Aorta (tissue), 5 donors: Measurements from ENCODE around the gene LRRC25. TPM values are rescaled to one million over a fixed set of nuclear protein-coding genes. Genes with fewer than 3 reads are reported as not detected.
"Not testable (repeated sequence)": the region's sequence is repeated elsewhere in the genome, so short reads cannot be mapped to it uniquely, and the experiment has no call there.

Source experiments
- ATAC-seq: fragments of 200-7000 bp; cut with Tn5 transposase; one replicate; pipeline ENCODE4 v1.9.1; 2022; ENCODE audit warnings: moderate library complexity; ENCODE audit not compliant: low FRiP score
- DNase-seq, 2 donors: peaks; one replicate each; pipeline ENCODE4 v3.0.0-alpha.2; 2020
- H3K27ac ChIP-seq, 2 donors: one replicate each; pipeline ENCODE4 v1.5.1; 2013; ENCODE audit warnings: low read length in 2 of 2, mild to moderate bottlenecking in 2 of 2, moderate library complexity in 2 of 2, control low read depth in 1 of 2, inconsistent platforms in 1 of 2, low read depth in 1 of 2
- H3K27me3 ChIP-seq, 2 donors: one replicate each; pipeline ENCODE4 v1.6.1; 2013; ENCODE audit warnings: control low read depth in 1 of 2, low read length in 1 of 2, mild to moderate bottlenecking in 1 of 2, moderate library complexity in 1 of 2; ENCODE audit not compliant: insufficient read depth in 2 of 2, control insufficient read depth in 1 of 2
- H3K36me3 ChIP-seq, 2 donors: one replicate each; pipeline ENCODE4 v1.6.1; 2013; ENCODE audit warnings: control low read depth in 1 of 2, low read length in 1 of 2, mild to moderate bottlenecking in 1 of 2; ENCODE audit not compliant: insufficient read depth in 2 of 2, control insufficient read depth in 1 of 2
- H3K4me1 ChIP-seq, 2 donors: one replicate each; pipeline ENCODE4 v1.6.1; 2013; ENCODE audit warnings: low read length in 2 of 2, control low read depth in 1 of 2, mild to moderate bottlenecking in 1 of 2, moderate library complexity in 1 of 2; ENCODE audit not compliant: insufficient read depth in 2 of 2, control insufficient read depth in 1 of 2
- H3K4me3 ChIP-seq, 2 donors: one replicate each; pipeline ENCODE4 v1.5.1; 2013; ENCODE audit warnings: low read length in 2 of 2, control low read depth in 1 of 2, mild to moderate bottlenecking in 1 of 2
- H3K9me3 ChIP-seq: one replicate; pipeline ENCODE4 v1.6.1; 2013; ENCODE audit warnings: mild to moderate bottlenecking, low read length; ENCODE audit not compliant: control insufficient read depth
- WGBS, 2 donors: extraction: QIAGEN DNeasy Blood & Tissue Kit; methylation state at CpG; one replicate each; pipeline ENCODE4 v1.1.7; 2013; 5-methylcytosine and 5-hydroxymethylcytosine counted together
- intact Hi-C, 2 donors: fragments of 100-400 bp; cut with DNase I; formaldehyde crosslinking; loops; one replicate each; pipeline versions ENCODE4 v1.14.2 to v1.15.0; 2022
- polyA plus RNA-seq, 2 donors: library from polyadenylated mRNA; stranded (reverse); fragments of 200-250 nt; gene quantifications; one replicate each; pipeline ENCODE4 v1.2.3, GENCODE V29; 2013
- total RNA-seq, 2 donors: library from RNA; stranded (reverse); fragmentation: NEBNext Ultra II Directional; extraction: Animal tissue kit (Norgen Biotek cat#: 25700); gene quantifications; one replicate each; pipeline ENCODE4 v1.2.1, GENCODE V29; 2021
- donor health status: healthy with polysubstance abuse.
- donor health status: Bipolar disorder and iron deficiency.
- donor health status: DM: no; HTN: no; CAD: no.
- donor health status: DM: no; HTN: no; CAD: no.
- donor health status: DM: yes; HTN: yes; CAD: no.

Gene LRRC25
- total and polyA plus RNA-seq, 4 donors: 2.2 to 15.6 (median 7.5) TPM

GRCh38 chr19:18388960-18389725 is 8.3 kb downstream of the LRRC25 start:
- H3K4me1 ChIP-seq: no peaks in the 10 kb centered on the region
- DNase-seq (no peak), ATAC-seq (no peak)
- WGBS, 2 donors: 78% methylated on average over 13 of the region's 13 CpGs
- H3K27ac ChIP-seq: no peak overlapping the region
- H3K36me3 ChIP-seq: no peaks in the 10 kb centered on the region
- H3K9me3 ChIP-seq: no peaks in the 10 kb centered on the region
- no peak overlapping the region for H3K4me3 ChIP-seq
- intact Hi-C loops: loop anchor here in 1 of 2 donors (2.0 to 5.0 kb wide), 2 partner anchors 22 to 37 kb away; no protein-coding TSS in a partner anchor
- peaks cover 0 to 2% of the 10 kb centered on the region in 2 donors for H3K27me3 ChIP-seq

- intact Hi-C loops: loop anchor here in 1 of 2 donors (2.0 to 5.0 kb wide), 2 partner anchors 22 to 36 kb away; no protein-coding TSS in a partner anchor
- Histone ChIP-seq H3K36me3 (no peaks in the 10 kb centered on the region), H3K4me3 (no peak overlapping the region), H3K4me1 (no peaks in the 10 kb centered on the region), H3K9me3 (no peaks in the 10 kb centered on the region), H3K27me3 (peaks cover 0 to 2% of the 10 kb centered on the region in 2 donors), H3K27ac (no peak overlapping the region)
- DNase-seq: peak; percentile 92 to 96
- ATAC-seq: peak; percentile 90
- 8% methylated on average over 85 to 86 of the region's 86 CpGs for WGBS, 2 donors
Measured at GRCh38 chr19:18388100-18388959, 9.1 kb downstream of the LRRC25 start.

- intact Hi-C loops: loop anchor here in 1 of 2 donors (5.0 kb wide), 1 partner anchor 34 kb away; no protein-coding TSS in a partner anchor
- Histone ChIP-seq H3K4me3 (no peak overlapping the region), H3K36me3 (no peaks in the 10 kb centered on the region), H3K27ac (no peak overlapping the region), H3K4me1 (no peaks in the 10 kb centered on the region), H3K9me3 (no peaks in the 10 kb centered on the region), H3K27me3 (peaks cover 0 to 2% of the 10 kb centered on the region in 2 donors)
- DNase-seq (no peak), ATAC-seq (peak; percentile 48)
- 59 to 64% methylated on average over 14 of the region's 14 CpGs for WGBS, 2 donors
Measured at GRCh38 chr19:18386543-18387271, 10.7 kb downstream of the LRRC25 start.

GRCh38 chr19:18385675-18386542 is 11.5 kb downstream of the LRRC25 start, which contains the start of gene GDF15:
TSS of gene GDF15 (plus strand) at chr19:18386158. CDS start at chr19:18386190, 32 bp downstream.
- Histone ChIP-seq H3K4me1 (no peaks in the 10 kb centered on the region), H3K36me3 (no peaks in the 10 kb centered on the region), H3K9me3 (no peaks in the 10 kb centered on the region), H3K4me3 (no peak within 1 kb of the TSS), H3K27me3 (peaks cover 0 to 2% of the 10 kb centered on the region in 2 donors), H3K27ac (no peak within 1 kb of the TSS)
- 34 to 35% methylated on average over 33 of the region's 33 CpGs for WGBS, 2 donors
- peak; percentile 70 for ATAC-seq
- peak; percentile 84 to 85 for DNase-seq
- intact Hi-C loops: loop anchor here in 1 of 2 donors (5.0 kb wide), 1 partner anchor 34 kb away; no protein-coding TSS in a partner anchor

- Histone ChIP-seq H3K4me1 (no peaks in the 10 kb centered on the region), H3K27ac (no peak overlapping the region), H3K4me3 (no peak overlapping the region), H3K36me3 (no peaks in the 10 kb centered on the region), H3K9me3 (no peaks in the 10 kb centered on the region), H3K27me3 (peaks cover 0 to 2% of the 10 kb centered on the region in 2 donors)
- intact Hi-C loops: loop anchor here in 1 of 2 donors (5.0 kb wide), 1 partner anchor 33 kb away; no protein-coding TSS in a partner anchor
- ATAC-seq: no peak
- 94 to 95% methylated on average over 3 of the region's 3 CpGs for WGBS, 2 donors
- no peak for DNase-seq
Measured at GRCh38 chr19:18385359-18385674, 12.1 kb downstream of the LRRC25 start.

- Histone ChIP-seq H3K27ac (no peak overlapping the region), H3K27me3 (peaks cover 0 to 2% of the 10 kb centered on the region in 2 donors), H3K36me3 (no peaks in the 10 kb centered on the region), H3K9me3 (no peaks in the 10 kb centered on the region), H3K4me1 (no peaks in the 10 kb centered on the region), H3K4me3 (no peak overlapping the region)
- no peak for ATAC-seq
- 89 to 93% methylated on average over 7 of the region's 7 CpGs for WGBS, 2 donors
- intact Hi-C loops: loop anchor here in 1 of 2 donors (5.0 kb wide), 1 partner anchor 32 kb away; no protein-coding TSS in a partner anchor
- no peak for DNase-seq
Measured at GRCh38 chr19:18384775-18385174, 12.6 kb downstream of the LRRC25 start.

GRCh38 chr19:18383622-18384021 is 13.8 kb downstream of the LRRC25 start:
- H3K27ac ChIP-seq, H3K4me1 ChIP-seq, ATAC-seq, H3K9me3 ChIP-seq, DNase-seq, H3K4me3 ChIP-seq, H3K27me3 ChIP-seq, H3K36me3 ChIP-seq, intact Hi-C loops: not testable (repeated sequence)
- WGBS, 2 donors: 88 to 92% methylated on average over 11 of the region's 11 CpGs
